PC-9 (cell line): Measurements from ENCODE around the gene HTR4. TPM values are rescaled to one million over a fixed set of nuclear protein-coding genes. Genes with fewer than 3 reads are reported as not detected.

Source experiments
- BruUV-seq: library from RNA; stranded (reverse); fragments of 400-500 nt; replicated peaks from 2 replicates; lab custom pipeline; 2021; lab: Mats Ljungman, UMichigan
- CTCF ChIA-PET: fragments of 300-600 bp; sonication (Branson Sonifier 250); formaldehyde crosslinking; loops from one replicate; lab custom pipeline; 2022; ENCODE audit warnings: antibody characterized with exemption; lab: Charles Lee
- POLR2A ChIA-PET: fragments of 300-600 bp; sonication (Branson Sonifier 250); formaldehyde crosslinking; loops from one replicate; lab custom pipeline; 2022; ENCODE audit warnings: antibody characterized with exemption; ENCODE audit not compliant: unreplicated experiment; lab: Charles Lee
- DNase-seq, 2 experiments: peaks; one replicate each; pipeline versions ENCODE4 v3.0.0 to v3.0.0-alpha.2; 2015 to 2022; ENCODE audit warnings: mixed read lengths in 1 of 2
- H2AFZ ChIP-seq: fragments of 200-600 bp; sonication (generic); 2 replicates; pipeline ENCODE4 v1.8.1; 2017; ENCODE audit warnings: antibody characterized with exemption
- H3F3A ChIP-seq: fragments of 200-600 bp; sonication (generic); 2 replicates; pipeline ENCODE4 v1.8.1; 2017; ENCODE audit warnings: antibody characterized with exemption, mild to moderate bottlenecking, low read depth; ENCODE audit not compliant: insufficient read depth
- H3K27ac ChIP-seq: fragments of 200-600 bp; sonication (generic); 2 replicates; pipeline ENCODE4 v1.6.1; 2016; ENCODE audit warnings: mixed run types
- H3K27me3 ChIP-seq: fragments of 200-600 bp; sonication (generic); 2 replicates; pipeline ENCODE4 v1.6.1; 2016; ENCODE audit warnings: low read depth, mixed run types; ENCODE audit not compliant: insufficient read depth
- H3K36me3 ChIP-seq: fragments of 200-600 bp; sonication (generic); 2 replicates; pipeline ENCODE4 v1.6.1; 2016; ENCODE audit warnings: low read depth, mixed run types
- H3K4me1 ChIP-seq: fragments of 200-600 bp; sonication (generic); replicated peaks from 2 replicates; pipeline ENCODE4 v1.6.1; 2016; ENCODE audit warnings: mixed run types; ENCODE audit not compliant: insufficient read depth
- H3K4me2 ChIP-seq: fragments of 200-600 bp; sonication (generic); 2 replicates; pipeline ENCODE4 v1.6.1; 2017; ENCODE audit warnings: mixed run types
- H3K4me3 ChIP-seq: fragments of 200-600 bp; sonication (generic); 2 replicates; pipeline ENCODE4 v1.6.1; 2016; ENCODE audit warnings: mixed run types
- H3K79me2 ChIP-seq: fragments of 200-600 bp; sonication (generic); 2 replicates; pipeline ENCODE4 v1.6.1; 2017; ENCODE audit warnings: low read depth, mixed run types
- H3K9me2 ChIP-seq: fragments of 200-600 bp; sonication (generic); 2 replicates; pipeline ENCODE4 v1.8.1; 2017; ENCODE audit warnings: mild to moderate bottlenecking; ENCODE audit not compliant: insufficient read depth
- H3K9me3 ChIP-seq: fragments of 200-600 bp; sonication (generic); 2 replicates; pipeline ENCODE4 v1.8.1; 2016; ENCODE audit warnings: low read depth; ENCODE audit not compliant: insufficient read depth
- H4K20me1 ChIP-seq: fragments of 200-600 bp; sonication (generic); 2 replicates; pipeline ENCODE4 v1.8.1; 2017; ENCODE audit not compliant: insufficient read depth
- EZH2 ChIP-seq: fragments of 200-600 bp; sonication (generic); IDR thresholded peaks from 2 replicates; pipeline ENCODE4 v1.8.0; 2017; ENCODE audit warnings: antibody characterized with exemption, low read depth
- intact Hi-C: fragments of 100-400 bp; cut with micrococcal nuclease; formaldehyde crosslinking; loops from one replicate; pipeline ENCODE4 v1.10.0; 2022; ENCODE audit not compliant: unreplicated experiment
- total RNA-seq: library from RNA; stranded (reverse); gene quantifications from 2 replicates; pipeline ENCODE4 v1.2.3, GENCODE V29; 2021
- TF ChIP-seq, protein P1 (sequence below): fragments of 200-600 bp; sonication (generic); conservative IDR thresholded peaks from 2 replicates; pipeline ENCODE4 v1.6.1; 2017; ENCODE audit warnings: mixed run types, antibody characterized with exemption, mild to moderate bottlenecking, moderate library complexity

The HTR4 gene
- total RNA-seq, 1 experiment from 2014 or later = not detected

DNA sequence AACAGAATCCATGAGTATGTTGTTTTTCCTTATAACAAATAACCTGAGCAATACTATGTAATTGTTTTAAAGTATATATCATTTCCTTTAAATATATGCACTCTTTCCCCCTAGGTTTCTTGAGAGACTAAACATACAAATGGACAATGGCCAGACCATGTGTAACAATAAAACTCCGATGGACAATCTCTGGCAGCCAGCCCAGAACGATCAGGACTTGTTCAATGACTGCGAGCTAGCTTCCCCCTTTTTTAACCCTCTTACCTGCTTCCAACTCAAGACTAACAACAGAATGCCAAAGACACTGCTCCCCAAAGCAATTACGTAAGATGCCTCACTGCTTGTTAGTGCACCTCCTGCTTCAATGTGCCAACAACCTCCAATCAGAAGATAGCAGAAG lies 94.9 kb downstream of the HTR4 start:
- no peak for TF ChIP-seq EZH2
- TF ChIP-seq, protein P1, sequence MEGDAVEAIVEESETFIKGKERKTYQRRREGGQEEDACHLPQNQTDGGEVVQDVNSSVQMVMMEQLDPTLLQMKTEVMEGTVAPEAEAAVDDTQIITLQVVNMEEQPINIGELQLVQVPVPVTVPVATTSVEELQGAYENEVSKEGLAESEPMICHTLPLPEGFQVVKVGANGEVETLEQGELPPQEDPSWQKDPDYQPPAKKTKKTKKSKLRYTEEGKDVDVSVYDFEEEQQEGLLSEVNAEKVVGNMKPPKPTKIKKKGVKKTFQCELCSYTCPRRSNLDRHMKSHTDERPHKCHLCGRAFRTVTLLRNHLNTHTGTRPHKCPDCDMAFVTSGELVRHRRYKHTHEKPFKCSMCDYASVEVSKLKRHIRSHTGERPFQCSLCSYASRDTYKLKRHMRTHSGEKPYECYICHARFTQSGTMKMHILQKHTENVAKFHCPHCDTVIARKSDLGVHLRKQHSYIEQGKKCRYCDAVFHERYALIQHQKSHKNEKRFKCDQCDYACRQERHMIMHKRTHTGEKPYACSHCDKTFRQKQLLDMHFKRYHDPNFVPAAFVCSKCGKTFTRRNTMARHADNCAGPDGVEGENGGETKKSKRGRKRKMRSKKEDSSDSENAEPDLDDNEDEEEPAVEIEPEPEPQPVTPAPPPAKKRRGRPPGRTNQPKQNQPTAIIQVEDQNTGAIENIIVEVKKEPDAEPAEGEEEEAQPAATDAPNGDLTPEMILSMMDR = no peak

DNA sequence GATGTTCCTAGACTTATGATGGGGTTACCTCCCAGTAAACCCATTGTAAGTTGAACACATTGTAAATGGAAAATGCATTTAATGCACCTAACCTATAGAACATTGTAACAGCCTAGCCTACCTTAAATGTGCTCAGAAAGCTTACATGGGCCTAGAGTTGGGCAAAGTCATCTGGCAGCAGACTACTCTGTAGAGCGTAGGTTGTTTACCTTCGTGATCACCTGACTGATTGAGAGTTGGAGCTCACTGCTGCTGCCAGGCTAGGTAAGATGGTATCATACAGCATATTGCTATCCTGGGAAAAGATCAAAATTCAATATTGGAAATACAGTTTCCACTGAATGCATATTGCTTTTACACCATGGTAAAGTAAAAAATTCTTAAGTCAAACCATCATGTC lies 95.4 kb downstream of the HTR4 start:
- no peaks in the 10 kb centered on the region for H4K20me1 ChIP-seq
- no peaks in the 10 kb centered on the region for H3K36me3 ChIP-seq
- H3K4me2 ChIP-seq = no peak overlapping the region
- no peak overlapping the region for H3K4me3 ChIP-seq
- H3K4me1 ChIP-seq = no peaks in the 10 kb centered on the region
- ChIA-PET POLR2A (no interaction called here), CTCF (no interaction called here)
- H2AFZ ChIP-seq = no peak overlapping the region
- H3K9me3 ChIP-seq = no peaks in the 10 kb centered on the region
- DNase-seq = no peak
- H3K9me2 ChIP-seq = no peaks in the 10 kb centered on the region
- H3F3A ChIP-seq = no peaks in the 10 kb centered on the region
- no peak for TF ChIP-seq EZH2
- TF ChIP-seq, protein P1 = no peak
- H3K79me2 ChIP-seq = no peaks in the 10 kb centered on the region
- no peaks in the 10 kb centered on the region for H3K27me3 ChIP-seq
- BruUV-seq = no TSS peak
- intact Hi-C loops = no loop called here
- no peak overlapping the region for H3K27ac ChIP-seq

More for the DNA sequence above, 94.9 kb downstream of the HTR4 start:
- H3K4me3 ChIP-seq = no peak overlapping the region
- H2AFZ ChIP-seq = no peak overlapping the region
- no peaks in the 10 kb centered on the region for H3K4me1 ChIP-seq
- no peaks in the 10 kb centered on the region for H3K79me2 ChIP-seq
- intact Hi-C loops = no loop called here
- no peak for DNase-seq
- H3F3A ChIP-seq = no peaks in the 10 kb centered on the region
- no peaks in the 10 kb centered on the region for H3K9me2 ChIP-seq
- CTCF ChIA-PET = interaction anchor here (0.6 kb wide), 1 partner anchor 1440 kb away, joined by 8 read pairs; no protein-coding TSS in a partner anchor
- no peaks in the 10 kb centered on the region for H3K27me3 ChIP-seq
- no peak overlapping the region for H3K4me2 ChIP-seq
- no peaks in the 10 kb centered on the region for H3K36me3 ChIP-seq
- POLR2A ChIA-PET = no interaction called here
- no TSS peak for BruUV-seq
- no peak overlapping the region for H3K27ac ChIP-seq
- H3K9me3 ChIP-seq = no peaks in the 10 kb centered on the region
- H4K20me1 ChIP-seq = no peaks in the 10 kb centered on the region

DNA sequence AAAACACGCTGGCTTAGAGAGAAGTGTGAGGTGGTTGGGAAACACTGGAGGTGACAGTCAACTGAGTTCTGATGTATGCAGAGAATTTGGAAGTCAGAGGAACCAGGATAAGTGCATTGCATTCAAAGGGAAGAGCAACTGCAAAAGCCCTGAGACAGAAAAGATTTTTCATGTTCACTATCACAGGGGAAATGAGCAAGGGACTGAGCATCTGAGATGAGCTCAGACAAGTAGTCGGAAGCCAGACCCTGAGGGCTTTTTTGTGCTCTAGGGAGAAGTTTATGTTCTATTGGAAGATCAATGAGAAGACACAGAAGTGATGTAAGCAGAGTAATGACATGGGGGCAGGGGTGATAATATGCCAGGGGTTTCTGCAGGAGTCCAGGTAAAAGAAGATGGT lies 97.5 kb downstream of the HTR4 start:
- Histone ChIP-seq H3K4me3 (no peak overlapping the region), H3K79me2 (no peaks in the 10 kb centered on the region), H3K27ac (no peak overlapping the region), H3K36me3 (no peaks in the 10 kb centered on the region), H3K9me3 (no peaks in the 10 kb centered on the region), H3K4me2 (no peak overlapping the region), H2AFZ (no peak overlapping the region), H3F3A (no peaks in the 10 kb centered on the region), H4K20me1 (no peaks in the 10 kb centered on the region), H3K27me3 (no peaks in the 10 kb centered on the region), H3K4me1 (no peaks in the 10 kb centered on the region), H3K9me2 (no peaks in the 10 kb centered on the region)
- TF ChIP-seq EZH2 = no peak
- TF ChIP-seq, protein P1 = no peak
- CTCF ChIA-PET = no interaction called here
- no TSS peak for BruUV-seq
- intact Hi-C loops = no loop called here
- POLR2A ChIA-PET = no interaction called here
- no peak for DNase-seq
